HG03460 (cell line): ENCODE data around the gene DCHS2.

Experiments
- ATAC-seq: cut with Tn5 transposase; IDR thresholded peaks from one replicate; pipeline ENCODE4 v1.9.1; 2021; ENCODE audit not compliant: unreplicated experiment

Gene DCHS2

GRCh38 chr4:154390324-154390723 lies 101.3 kb downstream of the DCHS2 start:
- no peak for ATAC-seq

- ATAC-seq: no peak
Observed at GRCh38 chr4:154389148-154389547, 102.5 kb downstream of the DCHS2 start.

GRCh38 chr4:154384012-154384411 lies 107.6 kb downstream of the DCHS2 start:
- ATAC-seq: no peak

- ATAC-seq: no peak
Observed at GRCh38 chr4:154376486-154376885, 115.1 kb downstream of the DCHS2 start.

GRCh38 chr4:154368060-154368459 lies 123.5 kb downstream of the DCHS2 start:
- ATAC-seq: peak; percentile 54

- ATAC-seq: peak; percentile 30
Observed at GRCh38 chr4:154367659-154368058, 123.9 kb downstream of the DCHS2 start.

GRCh38 chr4:154366956-154367355 lies 124.6 kb downstream of the DCHS2 start:
- no peak for ATAC-seq

- no peak for ATAC-seq
Observed at GRCh38 chr4:154364066-154364845, 127.3 kb downstream of the DCHS2 start.

- no peak for ATAC-seq
Observed at GRCh38 chr4:154361450-154361849, 130.1 kb downstream of the DCHS2 start.

- no peak for ATAC-seq
Observed at GRCh38 chr4:154360491-154360890, 131.1 kb downstream of the DCHS2 start.

- ATAC-seq: no peak
Observed at GRCh38 chr4:154354883-154355282, 136.7 kb downstream of the DCHS2 start.

- ATAC-seq: no peak
Observed at GRCh38 chr4:154349829-154350228, 141.8 kb downstream of the DCHS2 start.

- ATAC-seq: no peak
Observed at GRCh38 chr4:154348657-154349056, 142.9 kb downstream of the DCHS2 start.

- no peak for ATAC-seq
Observed at GRCh38 chr4:154345359-154345758, 146.2 kb downstream of the DCHS2 start.

GRCh38 chr4:154344686-154345085 lies 146.9 kb downstream of the DCHS2 start:
- no peak for ATAC-seq

GRCh38 chr4:154343651-154344050 lies 147.9 kb downstream of the DCHS2 start:
- ATAC-seq: no peak

GRCh38 chr4:154341448-154341847 lies 150.2 kb downstream of the DCHS2 start:
- no peak for ATAC-seq

GRCh38 chr4:154335588-154335987 lies 156.0 kb downstream of the DCHS2 start:
- ATAC-seq: no peak

GRCh38 chr4:154332681-154333421 lies 158.7 kb downstream of the DCHS2 start:
- peak; percentile 84 for ATAC-seq

GRCh38 chr4:154329939-154330338 lies 161.7 kb downstream of the DCHS2 start:
- no peak for ATAC-seq

- ATAC-seq: no peak
Observed at GRCh38 chr4:154329268-154329868, 162.2 kb downstream of the DCHS2 start.

- ATAC-seq: no peak
Observed at GRCh38 chr4:154328030-154328429, 163.6 kb downstream of the DCHS2 start.
